ELR (cell line): ENCODE data around the gene CD2BP2.
A peak's percentile ranks its signal among the peaks of the same experiment; 100 is the strongest.
"Not testable (repeated sequence)": the region's sequence is repeated elsewhere in the genome, so short reads cannot be mapped to it uniquely, and the experiment has no call there.

Experiments
- DNase-seq: peaks from one replicate; pipeline ENCODE4 v3.0.0-alpha.2; 2015; ENCODE audit warnings: low read depth

CD2BP2 gene

GRCh38 chr16:30358990-30359870 lies 4.1 kb upstream of the CD2BP2 start:
- no peak for DNase-seq

- no peak for DNase-seq
Measured at GRCh38 chr16:30358577-30358936, 3.4 kb upstream of the CD2BP2 start.

GRCh38 chr16:30357715-30358576 lies 2.8 kb upstream of the CD2BP2 start:
- DNase-seq: no peak

- no peak for DNase-seq
Measured at GRCh38 chr16:30357085-30357714, 2.1 kb upstream of the CD2BP2 start.

GRCh38 chr16:30356401-30357084 lies 1.4 kb upstream of the CD2BP2 start:
- DNase-seq: no peak

- DNase-seq: no peak
Measured at GRCh38 chr16:30355954-30356308, 823 bp upstream of the CD2BP2 start.

- DNase-seq: peak; percentile 37
Measured at GRCh38 chr16:30354423-30355143, 525 bp downstream of the CD2BP2 start.

GRCh38 chr16:30353438-30354129 lies 1.5 kb downstream of the CD2BP2 start:
- DNase-seq: no peak

- no peak for DNase-seq
Measured at GRCh38 chr16:30352488-30353401, 2.4 kb downstream of the CD2BP2 start.

GRCh38 chr16:30351586-30352419 lies 3.3 kb downstream of the CD2BP2 start:
- peak; percentile 66 for DNase-seq

GRCh38 chr16:30351001-30351441 lies 4.1 kb downstream of the CD2BP2 start:
- DNase-seq: no peak

- no peak for DNase-seq
Measured at GRCh38 chr16:30350134-30350871, 4.8 kb downstream of the CD2BP2 start.

- DNase-seq: no peak
Measured at GRCh38 chr16:30349675-30350074, 5.4 kb downstream of the CD2BP2 start.

- no peak for DNase-seq
Measured at GRCh38 chr16:30348929-30349328, 6.2 kb downstream of the CD2BP2 start.

- DNase-seq: no peak
Measured at GRCh38 chr16:30348113-30348512, 7.0 kb downstream of the CD2BP2 start.

GRCh38 chr16:30346286-30346685 lies 8.8 kb downstream of the CD2BP2 start:
- DNase-seq: no peak

GRCh38 chr16:30343491-30343820 lies 11.7 kb downstream of the CD2BP2 start:
- DNase-seq: not testable (repeated sequence)
